Stimulated activated naive CD8-positive, alpha-beta T cell treated with anti-CD3 and anti-CD28 coated beads, Interleukin-15, amount 100 ng/mL, for 72 hours (primary cell): Measurements from ENCODE around the gene GFRA4.
"Not testable (repeated sequence)": the region's sequence is repeated elsewhere in the genome, so short reads cannot be mapped to it uniquely, and the experiment has no call there.

ENCODE experiments used
- ATAC-seq: fragments of 150-1000 bp; cut with Tn5 transposase; 2 replicates; pipeline ENCODE4 v1.10.0; 2021; ENCODE audit warnings: mild to moderate bottlenecking, moderate library complexity
- DNase-seq, 2 donors: peaks; one replicate each; pipeline ENCODE4 v3.0.0; 2021 to 2022
- H3K27ac Mint-ChIP-seq, 2 donors: one replicate each; pipeline ENCODE4 v1.8.0; 2022; ENCODE audit warnings: mild to moderate bottlenecking in 2 of 2, mixed read lengths in 2 of 2, moderate library complexity in 2 of 2
- H3K27me3 Mint-ChIP-seq: one replicate; pipeline ENCODE4 v1.8.0; 2022; ENCODE audit warnings: mixed read lengths
- H3K4me1 Mint-ChIP-seq: one replicate; pipeline ENCODE4 v1.8.0; 2022; ENCODE audit warnings: mild to moderate bottlenecking, mixed read lengths
- H3K4me3 Mint-ChIP-seq, 2 donors: one replicate each; pipeline ENCODE4 v1.8.0; 2022; ENCODE audit warnings: mild to moderate bottlenecking in 2 of 2, mixed read lengths in 2 of 2, moderate library complexity in 1 of 2
- H3K9me3 Mint-ChIP-seq, 2 donors: one replicate each; pipeline ENCODE4 v1.8.0; 2022; ENCODE audit warnings: mixed read lengths in 2 of 2

GFRA4 gene

GRCh38 chr20:3631534-3631933 is 31.7 kb downstream of the GFRA4 start:
- Mint-ChIP-seq H3K4me3 (no peak overlapping the region), H3K4me1 (no peaks in the 10 kb centered on the region), H3K9me3 (no peaks in the 10 kb centered on the region), H3K27me3 (no peaks in the 10 kb centered on the region), H3K27ac (no peak overlapping the region)
- ATAC-seq (no peak), DNase-seq (no peak)

- Mint-ChIP-seq H3K9me3 (no peaks in the 10 kb centered on the region), H3K27me3 (no peaks in the 10 kb centered on the region), H3K4me3 (no peak overlapping the region), H3K27ac (no peak overlapping the region), H3K4me1 (no peaks in the 10 kb centered on the region)
- no peak for ATAC-seq
- no peak for DNase-seq
Observed at GRCh38 chr20:3630429-3630828, 32.8 kb downstream of the GFRA4 start.

GRCh38 chr20:3629893-3630292 is 33.3 kb downstream of the GFRA4 start:
- no peak for DNase-seq
- Mint-ChIP-seq H3K27me3 (no peaks in the 10 kb centered on the region), H3K4me1 (no peaks in the 10 kb centered on the region), H3K9me3 (no peaks in the 10 kb centered on the region), H3K27ac (peak overlapping the region in 1 of 2 donors; percentile 15), H3K4me3 (no peak overlapping the region)
- ATAC-seq, result no peak

- Mint-ChIP-seq H3K4me1 (no peaks in the 10 kb centered on the region), H3K4me3 (no peak overlapping the region), H3K27me3 (no peaks in the 10 kb centered on the region), H3K27ac (no peak overlapping the region), H3K9me3 (no peaks in the 10 kb centered on the region)
- DNase-seq, result no peak
- ATAC-seq, result no peak
Observed at GRCh38 chr20:3628502-3629314, 34.5 kb downstream of the GFRA4 start.

- H3K9me3 Mint-ChIP-seq, result no peaks in the 10 kb centered on the region
- ATAC-seq (no peak), DNase-seq (no peak)
- no peaks in the 10 kb centered on the region for H3K27me3 Mint-ChIP-seq
- no peaks in the 10 kb centered on the region for H3K4me1 Mint-ChIP-seq
- no peak overlapping the region for H3K27ac Mint-ChIP-seq
- H3K4me3 Mint-ChIP-seq, result no peak overlapping the region
Observed at GRCh38 chr20:3627476-3627875, 35.7 kb downstream of the GFRA4 start.

- H3K27ac Mint-ChIP-seq, result no peak overlapping the region
- ATAC-seq (no peak), DNase-seq (no peak)
- no peaks in the 10 kb centered on the region for H3K27me3 Mint-ChIP-seq
- no peaks in the 10 kb centered on the region for H3K4me1 Mint-ChIP-seq
- no peak overlapping the region for H3K4me3 Mint-ChIP-seq
- H3K9me3 Mint-ChIP-seq, result no peaks in the 10 kb centered on the region
Observed at GRCh38 chr20:3622406-3622805, 40.8 kb downstream of the GFRA4 start.

GRCh38 chr20:3621111-3621510 is 42.1 kb downstream of the GFRA4 start:
- no peak overlapping the region for H3K27ac Mint-ChIP-seq
- peaks cover 4% of the 10 kb centered on the region for H3K4me1 Mint-ChIP-seq

GRCh38 chr20:3616250-3616649 is 46.9 kb downstream of the GFRA4 start:
- H3K4me3 Mint-ChIP-seq, result no peak overlapping the region
- H3K4me1 Mint-ChIP-seq, result peaks cover 4% of the 10 kb centered on the region
- H3K9me3 Mint-ChIP-seq, result no peaks in the 10 kb centered on the region
- peak overlapping the region in 1 of 2 donors; percentile 66 for H3K27ac Mint-ChIP-seq
- ATAC-seq (no peak), DNase-seq (no peak)
- H3K27me3 Mint-ChIP-seq, result no peaks in the 10 kb centered on the region

More at GRCh38 chr20:3621111-3621510, 42.1 kb downstream of the GFRA4 start:
- Mint-ChIP-seq H3K4me3 (no peak overlapping the region), H3K27me3 (no peaks in the 10 kb centered on the region), H3K9me3 (no peaks in the 10 kb centered on the region)
- no peak for DNase-seq
- no peak for ATAC-seq

GRCh38 chr20:3615171-3615840 is 47.9 kb downstream of the GFRA4 start:
- H3K27me3 Mint-ChIP-seq, ATAC-seq, H3K9me3 Mint-ChIP-seq: not testable (repeated sequence)

GRCh38 chr20:3614466-3614865 is 48.7 kb downstream of the GFRA4 start:
- Mint-ChIP-seq H3K27ac (no peak overlapping the region), H3K4me1 (peaks cover 4% of the 10 kb centered on the region), H3K9me3 (no peaks in the 10 kb centered on the region), H3K27me3 (no peaks in the 10 kb centered on the region), H3K4me3 (no peak overlapping the region)
- no peak for ATAC-seq
- no peak for DNase-seq

More at GRCh38 chr20:3615171-3615840, 47.9 kb downstream of the GFRA4 start:
- DNase-seq, H3K27ac Mint-ChIP-seq, H3K4me3 Mint-ChIP-seq, H3K4me1 Mint-ChIP-seq: not testable (repeated sequence)

- no peaks in the 10 kb centered on the region for H3K27me3 Mint-ChIP-seq
- H3K4me3 Mint-ChIP-seq, result no peak overlapping the region
- DNase-seq (no peak), ATAC-seq (no peak)
- no peaks in the 10 kb centered on the region for H3K9me3 Mint-ChIP-seq
- H3K4me1 Mint-ChIP-seq, result peaks cover 4% of the 10 kb centered on the region
- H3K27ac Mint-ChIP-seq, result no peak overlapping the region
Observed at GRCh38 chr20:3613821-3614440, 49.3 kb downstream of the GFRA4 start.

GRCh38 chr20:3612795-3613572 is 50.2 kb downstream of the GFRA4 start:
- DNase-seq, result no peak
- no peaks in the 10 kb centered on the region for H3K27me3 Mint-ChIP-seq

GRCh38 chr20:3611901-3612300 is 51.3 kb downstream of the GFRA4 start:
- ATAC-seq, result no peak
- Mint-ChIP-seq H3K27me3 (no peaks in the 10 kb centered on the region), H3K4me3 (no peak overlapping the region)

More at GRCh38 chr20:3612795-3613572, 50.2 kb downstream of the GFRA4 start:
- no peak overlapping the region for H3K27ac Mint-ChIP-seq
- H3K4me1 Mint-ChIP-seq, result peaks cover 4% of the 10 kb centered on the region
- no peak overlapping the region for H3K4me3 Mint-ChIP-seq
- no peaks in the 10 kb centered on the region for H3K9me3 Mint-ChIP-seq
- no peak for ATAC-seq

More at GRCh38 chr20:3611901-3612300, 51.3 kb downstream of the GFRA4 start:
- Mint-ChIP-seq H3K9me3 (no peaks in the 10 kb centered on the region), H3K27ac (no peak overlapping the region), H3K4me1 (peaks cover 4% of the 10 kb centered on the region)
- no peak for DNase-seq
